Right lobe of liver (tissue), 4 donors: ENCODE data around the gene NFIB.

Source experiments
- POLR2A ChIP-seq: fragments of 450-650 bp; IDR thresholded peaks from one replicate; pipeline ENCODE4 v1.6.1; 2017; ENCODE audit warnings: antibody characterized with exemption, mild to moderate bottlenecking
- TF ChIP-seq, protein P1 (sequence below), 4 donors: fragments of 200-600 bp in 3 of 4; fragments of 450-650 bp in 1 of 4; IDR thresholded peaks; one replicate each; pipeline versions ENCODE4 v1.5.1 to v1.8.0; 2016 to 2022; ENCODE audit warnings: antibody characterized with exemption in 4 of 4, mild to moderate bottlenecking in 2 of 4
- donor health status: DM: no; HTN: no; CAD: no.
- donor health status: DM: no; HTN: no; CAD: no.
- donor health status: DM: no; HTN: yes; CAD: no.

- TF ChIP-seq, protein P1, sequence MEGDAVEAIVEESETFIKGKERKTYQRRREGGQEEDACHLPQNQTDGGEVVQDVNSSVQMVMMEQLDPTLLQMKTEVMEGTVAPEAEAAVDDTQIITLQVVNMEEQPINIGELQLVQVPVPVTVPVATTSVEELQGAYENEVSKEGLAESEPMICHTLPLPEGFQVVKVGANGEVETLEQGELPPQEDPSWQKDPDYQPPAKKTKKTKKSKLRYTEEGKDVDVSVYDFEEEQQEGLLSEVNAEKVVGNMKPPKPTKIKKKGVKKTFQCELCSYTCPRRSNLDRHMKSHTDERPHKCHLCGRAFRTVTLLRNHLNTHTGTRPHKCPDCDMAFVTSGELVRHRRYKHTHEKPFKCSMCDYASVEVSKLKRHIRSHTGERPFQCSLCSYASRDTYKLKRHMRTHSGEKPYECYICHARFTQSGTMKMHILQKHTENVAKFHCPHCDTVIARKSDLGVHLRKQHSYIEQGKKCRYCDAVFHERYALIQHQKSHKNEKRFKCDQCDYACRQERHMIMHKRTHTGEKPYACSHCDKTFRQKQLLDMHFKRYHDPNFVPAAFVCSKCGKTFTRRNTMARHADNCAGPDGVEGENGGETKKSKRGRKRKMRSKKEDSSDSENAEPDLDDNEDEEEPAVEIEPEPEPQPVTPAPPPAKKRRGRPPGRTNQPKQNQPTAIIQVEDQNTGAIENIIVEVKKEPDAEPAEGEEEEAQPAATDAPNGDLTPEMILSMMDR (IDR thresholded peaks at IDR 0.05): no peak
- TF ChIP-seq POLR2A: no peak
These were observed 145.6 kb downstream of the NFIB start for GRCh38 chr9:14168381-14168780.
